Measurements from ENCODE around the gene HOXD1.

HOXD1 gene

DNA sequence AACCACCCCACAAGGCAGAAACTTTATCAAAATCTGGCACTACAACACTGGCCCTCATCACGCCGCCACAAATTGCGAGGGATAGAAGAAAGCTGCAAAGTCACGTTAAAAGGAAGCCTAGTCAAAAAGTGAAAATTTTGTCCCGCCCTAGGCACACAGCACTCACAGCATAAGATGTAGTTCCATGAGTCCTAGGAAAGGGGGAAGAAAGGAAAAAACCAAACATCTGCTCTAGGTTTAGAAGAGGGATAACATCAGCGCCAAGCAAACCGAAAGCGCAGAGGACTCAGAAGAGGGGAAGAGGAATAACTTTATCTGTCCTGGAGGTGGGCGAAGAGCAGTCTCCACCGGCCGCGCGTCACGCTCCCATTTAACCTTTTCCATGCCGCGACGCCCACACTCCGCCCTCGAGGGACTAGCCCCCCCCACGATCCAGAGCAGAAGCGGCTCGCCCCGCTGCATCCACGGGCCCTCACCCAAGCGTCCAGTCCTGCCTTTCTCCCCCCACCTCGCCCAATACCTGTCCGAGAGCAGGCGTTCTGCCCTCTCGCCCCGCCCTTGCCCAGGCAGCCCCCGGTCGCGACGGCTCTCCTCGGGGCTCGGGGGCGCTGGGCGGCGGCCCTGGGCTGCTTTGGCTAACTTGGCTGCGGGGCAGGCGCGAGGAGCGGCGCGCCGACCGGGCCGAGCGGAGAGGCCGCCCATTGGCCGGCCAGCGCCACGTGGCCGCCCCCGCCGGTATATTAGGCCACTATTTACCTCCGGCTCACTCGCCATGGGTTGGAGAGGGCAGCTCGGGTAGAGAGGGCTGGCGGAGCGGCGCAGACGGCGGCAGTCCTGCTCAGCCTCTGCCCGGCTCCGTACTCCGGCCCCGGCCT is at the start of gene HOXD1:
HOXD1 (plus strand) TSS at position 770 of the 875 bp plus-strand sequence. CDS start 134 bp downstream, outside the sequence.
- no peak for DNase-seq

DNA sequence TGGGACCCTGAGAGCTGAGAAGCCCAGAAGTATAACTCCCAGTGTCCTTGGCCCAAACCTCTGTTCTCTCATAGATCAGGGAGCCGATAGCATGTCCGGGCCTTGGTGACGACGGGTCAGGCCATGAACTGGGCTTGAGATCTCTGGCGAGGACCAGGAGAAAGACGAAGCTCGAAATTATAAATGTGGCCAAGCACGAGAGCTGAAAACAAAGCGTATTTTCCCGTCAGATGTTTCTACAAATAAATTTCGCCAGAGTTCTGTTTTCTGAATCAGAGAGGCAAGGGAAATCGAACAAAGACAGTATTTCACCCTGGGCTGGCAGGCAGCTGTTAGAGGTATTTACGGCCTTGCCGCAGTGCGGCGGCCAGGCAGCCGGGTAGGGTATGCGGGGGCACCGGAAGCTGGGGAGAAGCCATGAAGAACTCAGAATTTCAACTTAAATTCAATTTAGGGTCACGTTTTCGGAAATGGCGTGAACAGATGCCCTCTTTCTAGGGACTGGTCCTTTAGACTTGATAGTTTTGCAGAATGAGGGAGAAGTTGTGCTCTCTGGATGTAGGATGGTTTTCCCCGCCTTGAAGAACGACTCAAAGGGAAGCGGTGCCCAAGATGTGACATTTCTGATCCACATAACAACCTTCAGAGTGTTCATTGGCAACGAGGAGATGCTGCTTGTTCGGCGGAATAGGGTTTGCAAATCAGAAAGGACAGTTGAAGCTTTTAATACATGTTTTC is 49.4 kb upstream of the HOXD1 start:
- DNase-seq = no peak

- no peak for DNase-seq
These were observed 48.6 kb upstream of the HOXD1 start for GRCh38 chr2:176139661-176140512.

DNA sequence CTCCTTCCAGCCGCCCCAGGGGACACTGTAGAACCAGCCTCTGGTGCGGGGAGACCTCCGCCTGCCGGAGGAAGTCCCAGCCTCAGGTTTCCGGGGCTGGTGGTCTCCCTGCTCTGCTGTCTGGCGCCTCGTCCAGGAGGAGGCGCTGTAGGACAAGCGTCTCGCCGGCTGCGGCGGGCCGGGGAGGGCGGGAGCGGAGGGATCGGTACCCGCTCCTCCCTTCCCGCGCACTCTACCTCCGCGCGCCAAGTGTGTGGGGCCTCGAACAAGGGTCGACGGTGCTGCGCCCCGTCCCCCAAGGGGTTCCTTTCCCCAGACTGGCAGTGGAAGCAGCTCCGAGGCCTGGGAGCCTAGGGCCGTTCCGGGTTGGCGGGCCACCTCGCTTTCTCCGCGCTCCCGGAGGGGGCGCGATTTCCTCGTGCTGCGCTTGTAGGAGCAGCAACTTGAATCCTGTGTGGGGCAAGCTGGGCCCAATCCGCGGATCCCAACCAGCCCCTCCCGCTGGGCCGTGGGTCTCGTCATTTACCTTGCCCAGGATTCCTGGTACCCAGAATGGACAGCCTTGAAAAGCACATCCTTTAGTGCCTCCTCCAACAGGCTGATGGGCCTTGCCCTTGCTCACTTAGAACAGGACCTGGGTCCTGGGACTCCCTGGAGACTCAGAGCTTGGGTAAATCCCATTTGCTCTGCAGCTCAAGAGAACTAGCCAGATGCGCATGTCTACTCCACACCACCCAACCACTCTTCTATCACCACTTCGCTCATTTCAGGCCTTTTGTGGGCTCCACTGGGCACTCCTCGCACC is 47.8 kb upstream of the HOXD1 start:
- DNase-seq = peak; percentile 65

DNA sequence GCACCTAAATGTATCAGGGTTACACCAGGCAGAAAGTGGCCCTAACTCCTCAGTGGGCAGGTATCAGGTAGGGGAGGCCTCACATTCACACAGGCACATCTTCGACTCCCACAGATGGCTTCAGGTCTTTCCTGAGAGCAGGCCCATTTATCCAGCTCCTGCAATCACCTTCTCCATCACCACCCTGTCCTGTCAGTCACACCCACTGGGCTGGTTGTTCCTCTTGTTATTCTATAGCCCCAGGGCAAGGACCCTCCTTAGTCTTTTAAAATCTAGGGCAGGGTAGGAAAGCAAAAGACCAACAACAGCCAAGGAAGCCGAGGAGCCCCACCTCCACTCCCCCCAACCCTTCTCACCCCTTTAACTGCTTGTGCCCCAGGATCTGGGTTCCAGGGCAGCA is 46.2 kb upstream of the HOXD1 start:
- no peak for DNase-seq

- no peak for DNase-seq
These were observed 43.1 kb upstream of the HOXD1 start for GRCh38 chr2:176145085-176145969.

DNA sequence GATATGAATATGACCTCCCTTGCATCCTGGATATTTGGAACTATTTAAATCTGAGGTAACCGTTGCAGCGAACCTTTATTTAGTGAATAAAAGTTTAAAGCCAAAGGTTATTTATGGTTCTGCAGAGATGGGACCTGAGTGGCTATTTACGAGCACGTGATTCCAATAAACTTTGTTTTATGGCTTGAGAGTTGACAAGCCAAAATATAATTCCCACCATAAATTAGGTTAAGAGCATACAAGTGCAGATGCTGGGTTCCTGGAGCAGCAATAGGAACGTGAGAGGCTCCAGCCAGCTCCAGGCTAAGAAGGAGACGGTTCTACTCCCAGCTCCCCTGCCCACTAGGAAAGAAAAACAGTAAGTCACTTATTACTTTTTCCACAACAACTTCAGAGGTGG is 42.4 kb upstream of the HOXD1 start:
- no peak for DNase-seq

GRCh38 chr2:176146645-176147044 is 41.8 kb upstream of the HOXD1 start:
- DNase-seq = no peak

- DNase-seq = no peak
These were observed 41.2 kb upstream of the HOXD1 start for GRCh38 chr2:176147210-176147799.

DNA sequence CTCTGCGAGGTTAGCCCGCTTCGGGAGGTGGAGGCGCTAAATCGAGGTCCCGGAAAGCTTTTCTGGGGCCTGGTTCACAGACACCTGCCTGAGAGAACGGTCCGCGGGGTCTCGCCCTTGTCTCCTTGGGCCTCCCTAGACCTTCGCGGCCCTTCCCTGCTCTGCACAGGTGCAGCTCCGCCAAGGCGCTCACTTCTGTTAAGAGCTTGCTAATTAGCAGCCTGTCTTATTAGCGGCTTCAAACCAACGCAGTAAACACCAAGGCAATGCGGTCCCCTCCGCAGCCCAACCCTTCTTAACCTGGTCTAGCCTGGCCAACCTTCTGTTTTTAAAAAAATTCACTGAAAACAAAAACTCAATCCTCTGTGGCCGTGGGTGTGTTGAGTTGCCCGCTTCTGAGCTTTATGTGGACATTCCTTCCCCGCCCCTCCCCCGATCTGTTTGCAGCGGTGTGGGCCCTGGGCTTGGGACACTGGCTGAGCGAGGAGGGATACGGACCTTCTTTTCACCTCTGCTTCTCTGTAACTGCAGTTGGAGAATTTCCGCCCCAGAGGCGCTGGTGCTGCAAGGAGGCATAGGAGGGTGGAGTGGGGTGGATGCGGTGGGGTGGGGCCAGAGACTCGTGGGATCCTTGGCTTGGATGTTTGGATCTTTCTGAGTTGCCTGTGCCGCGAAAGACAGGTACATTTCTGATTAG is 40.5 kb upstream of the HOXD1 start:
- no peak for DNase-seq

DNA sequence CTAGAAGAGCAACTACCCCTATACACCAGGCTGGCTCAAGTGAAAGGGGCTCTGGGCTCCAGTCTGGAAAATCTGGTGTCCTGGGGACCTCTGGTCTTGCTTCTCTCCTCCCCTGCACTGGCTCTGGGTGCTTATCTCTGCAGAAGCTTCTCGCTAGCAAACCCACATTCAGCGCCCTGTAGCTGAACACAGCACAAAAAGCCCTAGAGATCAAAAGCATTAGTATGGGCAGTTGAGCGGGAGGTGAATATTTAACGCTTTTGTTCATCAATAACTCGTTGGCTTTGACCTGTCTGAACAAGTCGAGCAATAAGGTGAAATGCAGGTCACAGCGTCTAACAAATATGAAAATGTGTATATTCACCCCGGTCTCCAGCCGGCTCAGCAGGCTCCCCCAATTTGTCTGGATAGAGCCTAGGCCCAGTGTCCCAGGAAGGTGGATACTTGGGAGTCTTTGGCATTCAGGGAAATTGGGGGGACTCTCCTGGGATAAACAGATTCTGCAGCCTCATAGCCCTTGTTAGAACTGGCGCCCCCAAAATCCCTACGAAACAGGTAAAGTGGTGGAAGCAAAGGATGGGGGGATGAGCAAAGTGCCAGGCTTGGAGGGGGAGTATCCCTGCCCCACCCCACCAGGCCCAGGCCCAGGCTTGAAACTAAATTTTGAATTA is 39.6 kb upstream of the HOXD1 start:
- DNase-seq = no peak

DNA sequence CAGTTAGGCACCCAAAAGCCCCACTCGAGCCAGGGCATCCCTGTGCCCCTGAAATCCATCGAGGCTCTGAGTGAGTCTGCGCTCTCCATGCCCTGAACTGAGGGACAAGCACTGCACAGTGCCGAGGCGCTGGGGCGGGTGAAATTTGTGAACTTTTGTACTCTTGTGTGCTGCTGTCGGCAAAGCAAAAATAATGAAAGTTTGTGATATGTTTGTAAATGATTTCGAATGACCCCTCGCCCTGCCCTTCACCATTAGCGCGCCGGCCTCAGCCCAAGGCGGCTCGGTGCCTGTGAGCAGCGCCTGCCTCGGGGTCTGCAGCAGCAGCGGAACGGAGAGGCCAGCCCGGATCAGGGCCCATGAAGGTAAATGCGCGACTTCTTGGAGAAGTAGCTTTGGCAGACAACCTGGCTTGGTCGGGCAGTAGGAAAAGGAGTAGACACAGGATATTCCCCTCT is 39.0 kb upstream of the HOXD1 start:
- no peak for DNase-seq

GRCh38 chr2:176149939-176150583 is 38.4 kb upstream of the HOXD1 start:
- DNase-seq = no peak

GRCh38 chr2:176150584-176151441 is 37.7 kb upstream of the HOXD1 start:
- DNase-seq = no peak

GRCh38 chr2:176151442-176152287 is 36.8 kb upstream of the HOXD1 start, which contains the start of gene HOXD4:
Gene HOXD4 (plus strand): TSS chr2:176151550. CDS start chr2:176151634, 84 bp downstream.
- no peak for DNase-seq

DNA sequence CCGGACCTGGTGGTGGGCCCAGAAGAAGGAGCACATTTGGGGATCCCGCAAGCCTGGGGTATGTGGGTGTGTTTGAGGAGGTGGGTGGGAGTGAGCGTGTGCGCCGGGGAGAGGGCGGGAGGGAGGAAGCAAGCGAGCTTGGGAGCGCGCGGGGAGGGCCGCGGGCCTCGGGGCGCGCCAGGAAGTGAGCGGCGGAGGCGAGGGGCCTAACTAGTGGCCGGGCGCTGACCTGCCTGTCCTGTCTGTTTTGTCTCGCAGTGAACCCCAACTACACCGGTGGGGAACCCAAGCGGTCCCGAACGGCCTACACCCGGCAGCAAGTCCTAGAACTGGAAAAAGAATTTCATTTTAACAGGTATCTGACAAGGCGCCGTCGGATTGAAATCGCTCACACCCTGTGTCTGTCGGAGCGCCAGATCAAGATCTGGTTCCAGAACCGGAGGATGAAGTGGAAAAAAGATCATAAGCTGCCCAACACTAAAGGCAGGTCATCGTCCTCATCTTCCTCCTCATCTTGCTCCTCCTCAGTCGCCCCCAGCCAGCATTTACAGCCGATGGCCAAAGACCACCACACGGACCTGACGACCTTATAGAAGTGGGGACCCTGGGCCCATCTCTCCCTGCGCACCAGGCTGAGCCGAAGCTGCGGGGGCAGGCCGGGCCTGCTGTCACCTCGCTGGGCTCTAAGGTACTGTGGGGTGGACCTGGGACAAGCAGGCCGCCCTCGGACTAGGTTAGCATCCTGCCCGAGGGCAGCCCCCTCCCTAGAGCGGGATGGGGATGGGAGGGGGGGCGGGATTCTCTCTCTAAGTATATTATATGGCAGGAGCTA is 35.9 kb upstream of the HOXD1 start:
- DNase-seq = no peak
